Measurements from ENCODE around the gene CRACR2A. TPM values are rescaled to one million over a fixed set of nuclear protein-coding genes. Genes with fewer than 3 reads are reported as not detected.

CRACR2A gene
- total RNA-seq, 4 donors from 2014 or later: 1.1 to 3.3 (median 2.8) TPM

DNA sequence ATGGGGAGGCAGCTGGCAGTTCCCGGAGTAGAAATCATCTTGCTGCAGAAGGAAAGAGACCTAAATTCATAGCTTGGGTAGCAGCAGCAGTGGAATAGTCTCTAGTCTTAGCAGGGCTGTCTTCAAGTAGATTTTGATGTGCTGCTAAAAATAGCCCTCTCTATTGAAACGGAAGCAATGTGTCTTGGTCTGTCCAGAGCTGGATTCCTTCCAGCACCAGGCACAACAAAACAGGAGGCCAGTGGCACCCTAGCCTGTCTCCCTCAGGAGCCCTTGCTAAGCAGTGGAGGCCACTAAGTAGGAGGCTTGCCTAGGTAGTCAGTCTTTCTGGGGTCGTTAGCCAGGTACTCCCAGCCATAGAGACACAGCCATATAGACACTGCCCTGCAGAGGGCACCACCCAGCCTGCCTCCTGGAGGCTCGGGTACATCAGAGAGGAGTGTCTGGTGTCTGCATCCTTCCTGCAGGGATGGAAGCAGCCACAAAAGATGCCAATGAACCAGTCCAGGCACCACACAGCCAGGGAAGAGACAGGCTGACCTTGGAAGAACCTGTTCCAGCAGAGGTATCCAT is 97.5 kb downstream of the CRACR2A start:
- Histone ChIP-seq H3K9me3 (no peaks in the 10 kb centered on the region), H3K36me3 (peaks cover 0 to 6% (median 3%) of the 10 kb centered on the region in 4 donors), H3K27ac (replicated peaks in 1 of 4) (no peak overlapping the region), H3K4me1 (peaks cover 0 to 4% (median 0%) of the 10 kb centered on the region in 4 donors), H3K4me3 (no peak overlapping the region), H3K27me3 (no peaks in the 10 kb centered on the region)
- 33% methylated on average over 4 of the region's 4 CpGs for WGBS
- no peak for DNase-seq (ENCODE audit: extremely low spot score)
- intact Hi-C loops (cut with DNase I): no loop called here
- TF ChIP-seq POLR2AphosphoS5 (IDR thresholded peaks at IDR 0.05) (no peak), POLR2A (IDR thresholded peaks at IDR 0.05; ENCODE audit: low read depth) (no peak), EP300 (IDR thresholded peaks at IDR 0.05) (no peak)
- TF ChIP-seq, protein P1, sequence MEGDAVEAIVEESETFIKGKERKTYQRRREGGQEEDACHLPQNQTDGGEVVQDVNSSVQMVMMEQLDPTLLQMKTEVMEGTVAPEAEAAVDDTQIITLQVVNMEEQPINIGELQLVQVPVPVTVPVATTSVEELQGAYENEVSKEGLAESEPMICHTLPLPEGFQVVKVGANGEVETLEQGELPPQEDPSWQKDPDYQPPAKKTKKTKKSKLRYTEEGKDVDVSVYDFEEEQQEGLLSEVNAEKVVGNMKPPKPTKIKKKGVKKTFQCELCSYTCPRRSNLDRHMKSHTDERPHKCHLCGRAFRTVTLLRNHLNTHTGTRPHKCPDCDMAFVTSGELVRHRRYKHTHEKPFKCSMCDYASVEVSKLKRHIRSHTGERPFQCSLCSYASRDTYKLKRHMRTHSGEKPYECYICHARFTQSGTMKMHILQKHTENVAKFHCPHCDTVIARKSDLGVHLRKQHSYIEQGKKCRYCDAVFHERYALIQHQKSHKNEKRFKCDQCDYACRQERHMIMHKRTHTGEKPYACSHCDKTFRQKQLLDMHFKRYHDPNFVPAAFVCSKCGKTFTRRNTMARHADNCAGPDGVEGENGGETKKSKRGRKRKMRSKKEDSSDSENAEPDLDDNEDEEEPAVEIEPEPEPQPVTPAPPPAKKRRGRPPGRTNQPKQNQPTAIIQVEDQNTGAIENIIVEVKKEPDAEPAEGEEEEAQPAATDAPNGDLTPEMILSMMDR (IDR thresholded peaks at IDR 0.05): no peak

DNA sequence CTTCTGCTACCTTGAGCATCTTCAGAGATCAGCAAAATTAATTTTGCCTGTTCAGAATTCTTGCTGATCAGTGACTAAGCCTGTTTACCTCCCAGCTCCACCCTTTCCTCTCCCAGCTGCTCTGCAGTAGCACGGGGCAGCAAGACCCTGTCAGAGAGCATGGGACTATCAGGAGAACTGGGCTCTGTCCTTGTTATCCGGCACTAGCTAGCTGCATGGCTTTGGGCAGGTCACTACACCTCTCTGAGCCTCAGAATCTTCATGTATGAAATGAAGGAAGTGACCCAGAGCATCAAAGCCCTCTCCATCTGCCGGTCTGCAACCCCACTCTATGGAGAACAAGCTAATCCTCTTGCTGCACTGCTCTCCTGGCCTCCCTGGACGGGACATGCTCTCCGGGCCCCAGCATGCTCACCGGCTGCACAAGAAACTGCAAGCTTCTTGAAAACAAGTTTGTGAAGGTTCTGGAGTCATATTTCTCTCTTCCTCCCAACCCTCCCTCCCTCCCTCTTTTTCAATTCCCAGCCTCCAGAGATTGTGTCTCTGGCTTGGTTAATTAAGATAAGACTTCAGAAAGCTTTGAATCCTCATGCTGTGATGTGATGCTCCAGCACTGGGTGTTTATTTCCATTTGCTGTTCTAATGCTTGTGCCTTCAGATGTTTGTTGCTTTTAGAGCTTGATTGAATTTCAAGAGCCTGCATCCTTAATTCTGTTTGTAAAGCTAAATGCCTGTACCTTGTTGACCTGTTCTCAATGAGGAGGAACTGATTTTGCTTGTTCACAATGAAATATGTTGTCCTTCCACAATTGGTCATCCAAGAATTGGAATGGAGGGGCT is 101.1 kb downstream of the CRACR2A start:
- no peak for DNase-seq (ENCODE audit: extremely low spot score)
- Histone ChIP-seq H3K9me3 (no peaks in the 10 kb centered on the region), H3K4me1 (peaks cover 0 to 7% (median 0%) of the 10 kb centered on the region in 4 donors), H3K27me3 (no peaks in the 10 kb centered on the region), H3K4me3 (no peak overlapping the region), H3K27ac (replicated peaks in 1 of 4) (no peak overlapping the region), H3K36me3 (peaks cover 0 to 12% (median 6%) of the 10 kb centered on the region in 4 donors)
- 76% methylated on average over 6 of the region's 6 CpGs for WGBS
- intact Hi-C loops (cut with DNase I): no loop called here
- TF ChIP-seq EP300 (IDR thresholded peaks at IDR 0.05): no peak
- no peak for TF ChIP-seq POLR2AphosphoS5 (IDR thresholded peaks at IDR 0.05)
- TF ChIP-seq, protein P1 (IDR thresholded peaks at IDR 0.05): no peak
- TF ChIP-seq POLR2A (IDR thresholded peaks at IDR 0.05; ENCODE audit: low read depth): no peak

GRCh38 chr12:3647504-3647903 is 105.4 kb downstream of the CRACR2A start:
- peaks cover 0 to 8% (median 3%) of the 10 kb centered on the region in 4 donors for H3K36me3 ChIP-seq
- no peaks in the 10 kb centered on the region for H3K9me3 ChIP-seq
- WGBS: 82% methylated on average over 5 of the region's 5 CpGs
- TF ChIP-seq POLR2A (IDR thresholded peaks at IDR 0.05; ENCODE audit: low read depth): no peak
- TF ChIP-seq, protein P1 (IDR thresholded peaks at IDR 0.05): no peak
- TF ChIP-seq POLR2AphosphoS5 (IDR thresholded peaks at IDR 0.05): no peak
- no peak for TF ChIP-seq EP300 (IDR thresholded peaks at IDR 0.05)
- intact Hi-C loops (cut with DNase I): no loop called here
- peaks cover 0 to 6% (median 0%) of the 10 kb centered on the region in 4 donors for H3K4me1 ChIP-seq
- DNase-seq (ENCODE audit: extremely low spot score): no peak
- no peak overlapping the region for H3K4me3 ChIP-seq
- H3K27me3 ChIP-seq: no peaks in the 10 kb centered on the region
- H3K27ac ChIP-seq (replicated peaks in 1 of 4): no peak overlapping the region

- no peak overlapping the region for H3K4me3 ChIP-seq
- intact Hi-C loops (cut with DNase I): no loop called here
- 87% methylated on average over 6 of the region's 12 CpGs for WGBS
- H3K9me3 ChIP-seq: no peaks in the 10 kb centered on the region
- no peaks in the 10 kb centered on the region for H3K27me3 ChIP-seq
- peaks cover 0 to 8% (median 3%) of the 10 kb centered on the region in 4 donors for H3K36me3 ChIP-seq
- H3K27ac ChIP-seq (replicated peaks in 1 of 4): no peak overlapping the region
- TF ChIP-seq EP300 (IDR thresholded peaks at IDR 0.05) (no peak), POLR2A (IDR thresholded peaks at IDR 0.05; ENCODE audit: low read depth) (no peak), POLR2AphosphoS5 (IDR thresholded peaks at IDR 0.05) (no peak)
- TF ChIP-seq, protein P1 (IDR thresholded peaks at IDR 0.05): no peak
- no peak for DNase-seq (ENCODE audit: extremely low spot score)
- H3K4me1 ChIP-seq: peaks cover 0 to 6% (median 0%) of the 10 kb centered on the region in 4 donors
Observed at GRCh38 chr12:3646561-3647241, 106.2 kb downstream of the CRACR2A start.
